OCI-LY3 (cell line): ENCODE measurements around the gene ADRB1.

ENCODE experiments used
- EZH2phosphoT487 ChIP-seq: fragments of 200-600 bp; shearing (Covaris generic); IDR thresholded peaks from 2 replicates; pipeline ENCODE4 v1.6.1; 2018; ENCODE audit warnings: antibody characterized with exemption, mixed run types, low read depth
- TF ChIP-seq, protein P1 (sequence below): fragments of 200-600, 300-600 bp; sonication (generic); IDR thresholded peaks from 2 replicates; pipeline ENCODE4 v1.5.1; 2014; ENCODE audit warnings: antibody characterized with exemption, low read length, low read depth

DNA sequence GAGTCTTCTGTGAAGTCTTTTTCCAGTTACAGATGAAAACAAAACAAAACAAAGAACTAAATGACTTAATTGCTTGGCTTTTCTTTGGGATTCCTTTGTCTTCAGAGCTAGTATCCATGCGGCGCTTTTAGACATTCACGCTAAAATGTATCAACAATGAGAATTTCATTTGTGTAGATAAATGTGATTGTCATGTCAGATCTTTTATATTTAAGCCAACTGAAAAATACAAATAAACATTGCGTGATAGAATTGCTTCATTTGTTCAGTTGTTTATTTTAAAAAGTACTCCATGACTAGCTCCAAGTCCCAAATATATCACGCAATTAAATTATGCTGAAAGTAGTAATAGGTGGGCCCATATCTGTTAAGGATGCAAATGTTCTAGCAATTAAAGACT lies 7.9 kb upstream of the ADRB1 start:
- TF ChIP-seq, protein P1, sequence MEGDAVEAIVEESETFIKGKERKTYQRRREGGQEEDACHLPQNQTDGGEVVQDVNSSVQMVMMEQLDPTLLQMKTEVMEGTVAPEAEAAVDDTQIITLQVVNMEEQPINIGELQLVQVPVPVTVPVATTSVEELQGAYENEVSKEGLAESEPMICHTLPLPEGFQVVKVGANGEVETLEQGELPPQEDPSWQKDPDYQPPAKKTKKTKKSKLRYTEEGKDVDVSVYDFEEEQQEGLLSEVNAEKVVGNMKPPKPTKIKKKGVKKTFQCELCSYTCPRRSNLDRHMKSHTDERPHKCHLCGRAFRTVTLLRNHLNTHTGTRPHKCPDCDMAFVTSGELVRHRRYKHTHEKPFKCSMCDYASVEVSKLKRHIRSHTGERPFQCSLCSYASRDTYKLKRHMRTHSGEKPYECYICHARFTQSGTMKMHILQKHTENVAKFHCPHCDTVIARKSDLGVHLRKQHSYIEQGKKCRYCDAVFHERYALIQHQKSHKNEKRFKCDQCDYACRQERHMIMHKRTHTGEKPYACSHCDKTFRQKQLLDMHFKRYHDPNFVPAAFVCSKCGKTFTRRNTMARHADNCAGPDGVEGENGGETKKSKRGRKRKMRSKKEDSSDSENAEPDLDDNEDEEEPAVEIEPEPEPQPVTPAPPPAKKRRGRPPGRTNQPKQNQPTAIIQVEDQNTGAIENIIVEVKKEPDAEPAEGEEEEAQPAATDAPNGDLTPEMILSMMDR: no peak
- TF ChIP-seq EZH2phosphoT487: no peak
